ENCODE data around the gene TMED4.

Gene TMED4

DNA sequence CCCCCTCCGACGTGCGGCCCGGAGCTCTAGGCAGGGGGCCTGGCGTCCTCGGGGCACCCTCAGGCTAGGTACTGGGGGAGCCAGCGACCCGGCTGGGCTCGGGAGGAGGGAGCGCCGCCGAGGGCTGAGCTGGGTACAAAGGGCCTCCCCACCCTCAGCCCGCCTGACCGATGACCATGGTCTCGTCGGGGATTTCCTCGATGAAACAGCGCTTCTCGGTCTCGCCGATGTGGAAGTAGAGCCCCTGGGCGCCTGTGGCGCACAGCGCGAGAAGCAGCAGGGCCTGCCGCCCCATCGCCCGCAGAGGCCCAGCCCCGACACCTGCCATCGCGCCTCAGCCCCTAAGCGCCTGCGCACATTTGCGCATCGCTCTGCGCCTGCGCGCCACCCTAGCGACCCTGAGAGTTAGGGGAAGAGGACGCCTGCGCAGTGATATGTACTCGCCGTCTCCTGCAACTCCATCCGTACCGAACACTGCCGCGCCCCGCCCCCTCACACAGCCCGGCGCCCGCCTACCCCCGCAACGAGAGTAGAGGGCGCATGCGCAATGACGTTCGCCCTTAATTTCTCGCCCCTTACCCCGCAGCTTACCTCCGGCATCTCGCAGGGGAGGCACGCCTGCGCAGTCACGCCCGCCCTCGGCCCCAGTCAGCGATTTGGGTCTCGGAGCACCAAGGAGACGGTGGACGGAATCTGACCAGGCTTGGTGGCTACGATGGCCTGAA, at the start of gene TMED4:
Gene TMED4 (minus strand): TSS at position 353 of the 725 bp plus-strand sequence. CDS start 25 bp downstream, at position 328.
- DNase-seq, result peak; percentile 99

DNA sequence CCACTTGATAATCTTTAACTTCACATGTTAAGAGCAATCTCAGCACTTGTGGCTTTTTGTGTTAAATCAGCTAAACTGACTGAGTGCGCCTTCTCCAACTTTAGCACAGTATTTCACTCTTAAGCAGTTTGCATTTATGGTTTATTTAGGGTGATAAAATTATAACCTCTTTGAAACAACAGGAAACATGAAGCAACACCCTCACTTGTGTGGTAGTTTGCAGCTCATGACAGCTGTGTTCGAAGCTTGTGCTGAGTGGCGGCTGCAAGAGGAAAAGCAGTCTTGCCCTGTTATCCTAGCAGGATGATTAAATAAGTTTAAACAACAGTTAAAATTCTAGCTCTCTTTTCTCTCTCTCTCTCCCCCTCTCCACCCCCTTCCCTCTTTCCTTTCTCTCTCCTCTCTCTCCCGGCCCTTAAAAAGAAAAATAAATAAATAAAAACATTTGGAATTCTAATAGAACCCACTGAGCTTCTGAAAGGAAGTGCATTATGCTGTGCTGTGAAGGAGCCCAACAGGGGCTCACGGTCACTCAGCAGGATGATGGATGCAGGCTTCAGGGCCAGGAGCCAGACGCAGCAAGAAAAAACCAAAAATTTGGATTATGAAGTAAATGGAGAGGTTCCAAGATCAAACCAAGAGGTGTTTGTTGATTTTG, 49.6 kb upstream of the TMED4 start:
- no peak for DNase-seq

DNA sequence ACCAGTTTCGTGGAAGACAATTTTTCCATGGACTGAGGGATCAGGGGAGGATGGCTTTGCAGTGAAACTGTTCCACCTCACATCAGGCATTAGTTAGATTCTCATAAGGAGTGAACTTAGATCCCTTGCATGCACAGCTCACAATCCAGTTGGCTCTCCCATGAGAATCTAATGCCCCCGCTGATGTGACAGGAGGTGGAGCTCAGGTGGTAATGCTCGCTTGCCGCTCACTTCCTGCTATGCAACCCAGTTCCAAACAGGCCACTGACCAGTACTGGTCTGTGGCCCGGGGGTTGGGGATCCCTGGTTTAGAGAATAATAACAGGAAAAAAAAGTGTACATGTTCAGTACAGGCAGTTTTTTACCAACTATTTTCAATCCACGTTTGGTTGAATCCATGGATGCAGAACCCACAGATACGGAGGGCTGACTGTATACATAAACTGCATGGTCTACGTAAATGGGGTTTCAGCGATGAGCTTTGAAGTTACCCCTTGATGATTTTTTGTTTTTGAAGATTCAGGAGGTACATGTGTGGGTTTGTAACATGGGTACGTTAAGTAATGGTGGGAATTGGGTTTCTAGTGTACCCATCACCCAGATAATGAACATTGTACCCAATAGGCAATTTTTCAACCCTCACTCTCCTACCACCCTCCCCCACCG, 48.9 kb upstream of the TMED4 start:
- DNase-seq, result no peak

- no peak for DNase-seq
Measured at GRCh38 chr7:44629829-44630522, 47.9 kb upstream of the TMED4 start.

DNA sequence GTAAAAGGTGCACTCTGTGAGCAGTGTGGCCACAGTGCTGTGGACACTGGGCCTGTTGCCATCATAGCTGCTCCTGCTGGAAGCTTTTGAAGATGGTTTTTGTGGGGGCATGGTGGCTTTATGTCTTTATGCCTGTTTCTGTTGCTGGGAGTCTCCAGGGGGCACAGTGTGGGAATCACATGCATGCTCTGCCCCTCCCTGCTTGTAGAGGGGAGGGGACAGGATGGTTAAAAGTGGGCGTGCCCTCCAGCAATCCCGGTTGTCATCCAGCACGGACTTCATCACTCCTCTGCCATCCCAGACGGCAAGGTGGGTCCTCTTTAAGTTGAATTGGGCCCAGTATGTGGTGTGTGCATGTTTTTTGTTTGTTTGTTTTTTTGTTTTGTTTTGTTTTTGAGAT, 44.6 kb upstream of the TMED4 start:
- no peak for DNase-seq

DNA sequence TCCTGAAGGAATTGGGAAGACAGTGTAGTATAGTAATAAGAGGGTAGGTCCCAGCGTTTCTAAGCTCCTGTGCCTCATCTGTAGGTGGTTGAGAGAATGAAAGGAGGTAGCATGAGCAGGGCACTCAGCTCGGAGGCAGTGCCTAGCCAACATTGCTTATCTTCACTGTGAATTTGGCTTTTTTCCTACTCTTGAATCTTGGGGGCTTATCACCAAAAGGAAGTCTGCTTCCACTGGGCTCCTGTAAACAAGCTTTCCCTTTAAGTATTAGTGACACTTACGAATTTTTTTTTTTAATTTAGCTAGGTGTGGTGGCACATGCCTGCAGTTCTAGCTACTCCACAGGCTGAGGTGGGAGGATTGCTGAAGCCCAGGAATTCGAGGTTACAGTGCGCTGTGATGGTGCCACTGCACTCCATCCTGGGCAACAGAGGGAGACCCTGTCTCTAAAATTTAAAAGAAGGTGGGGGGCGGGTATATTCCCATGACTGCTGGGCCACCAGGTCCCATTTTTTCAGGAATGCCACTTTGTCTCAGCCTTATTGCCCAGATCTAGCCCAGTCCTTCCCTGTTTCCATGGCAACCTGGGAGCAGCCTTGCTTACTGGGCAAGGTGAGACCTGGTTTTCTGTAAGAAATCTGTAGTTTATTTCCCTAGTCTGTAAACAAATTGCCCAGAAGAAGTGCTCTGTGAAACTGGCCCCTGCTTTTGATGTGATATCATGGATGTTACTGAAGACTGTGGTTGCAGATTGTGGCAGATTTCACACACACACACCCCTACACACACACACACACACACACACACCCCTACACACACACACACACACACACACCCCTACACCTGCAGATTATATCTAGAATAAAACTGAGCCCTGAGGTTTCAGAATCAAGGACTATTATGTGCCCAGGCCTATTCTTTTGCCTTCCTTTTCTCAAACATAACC, 43.8 kb upstream of the TMED4 start:
- no peak for DNase-seq

- DNase-seq, result no peak
Measured at GRCh38 chr7:44624318-44624717, 42.3 kb upstream of the TMED4 start.

DNA sequence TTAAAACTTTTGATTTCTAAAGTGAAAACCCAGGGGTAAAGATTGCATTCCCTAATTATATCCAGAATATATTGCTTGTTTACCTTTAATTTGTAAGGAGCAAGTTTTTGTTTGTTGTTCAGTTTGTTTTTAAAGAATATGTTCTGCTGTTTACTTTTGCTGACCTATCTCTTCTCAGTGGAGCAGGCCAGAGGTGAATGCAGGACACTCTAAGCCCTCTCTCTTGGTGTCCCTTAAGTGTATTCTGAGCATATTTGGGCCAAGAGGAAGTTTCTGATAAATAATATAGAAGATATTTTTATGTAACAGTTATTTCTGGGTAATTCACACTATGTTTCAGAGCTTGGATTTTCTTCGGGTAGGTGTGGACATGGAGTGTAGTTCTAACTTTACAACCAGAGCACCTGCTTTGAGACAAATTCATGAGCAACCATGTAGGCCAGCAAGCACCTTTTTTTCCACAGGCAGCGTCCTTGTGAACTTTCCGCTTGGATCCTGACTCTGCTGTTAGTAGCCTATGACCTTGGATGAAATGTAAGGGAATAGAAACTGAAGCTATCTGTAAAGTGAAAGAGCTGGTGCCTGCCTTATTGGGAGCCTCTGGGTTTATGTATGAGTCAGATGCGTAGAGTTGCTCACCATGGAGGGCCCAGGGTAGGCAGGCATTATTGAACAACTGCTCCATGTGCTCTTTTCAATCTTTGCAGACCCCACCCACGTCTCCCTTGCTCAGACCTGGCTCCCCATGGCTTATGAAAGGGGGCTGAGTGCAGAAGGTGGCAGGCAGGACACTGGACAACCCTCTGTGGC, 40.5 kb upstream of the TMED4 start:
- DNase-seq, result no peak

DNA sequence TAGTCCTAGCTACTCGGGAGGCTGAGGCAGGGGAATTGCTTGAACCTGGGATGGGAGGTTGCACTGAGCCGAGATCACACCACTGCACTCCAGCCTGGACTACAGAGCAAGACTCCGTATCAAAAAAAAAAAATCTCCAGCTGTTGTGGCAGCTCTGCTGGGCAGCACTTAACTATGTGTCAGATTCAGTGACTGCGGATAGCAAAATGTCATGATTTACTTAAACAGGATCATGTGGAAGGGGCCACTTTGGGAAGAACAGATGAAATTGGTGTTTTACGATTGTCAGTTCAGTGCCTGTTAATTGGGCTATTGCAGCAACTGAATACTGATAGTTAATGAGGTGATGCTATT, 39.7 kb upstream of the TMED4 start:
- DNase-seq, result no peak

DNA sequence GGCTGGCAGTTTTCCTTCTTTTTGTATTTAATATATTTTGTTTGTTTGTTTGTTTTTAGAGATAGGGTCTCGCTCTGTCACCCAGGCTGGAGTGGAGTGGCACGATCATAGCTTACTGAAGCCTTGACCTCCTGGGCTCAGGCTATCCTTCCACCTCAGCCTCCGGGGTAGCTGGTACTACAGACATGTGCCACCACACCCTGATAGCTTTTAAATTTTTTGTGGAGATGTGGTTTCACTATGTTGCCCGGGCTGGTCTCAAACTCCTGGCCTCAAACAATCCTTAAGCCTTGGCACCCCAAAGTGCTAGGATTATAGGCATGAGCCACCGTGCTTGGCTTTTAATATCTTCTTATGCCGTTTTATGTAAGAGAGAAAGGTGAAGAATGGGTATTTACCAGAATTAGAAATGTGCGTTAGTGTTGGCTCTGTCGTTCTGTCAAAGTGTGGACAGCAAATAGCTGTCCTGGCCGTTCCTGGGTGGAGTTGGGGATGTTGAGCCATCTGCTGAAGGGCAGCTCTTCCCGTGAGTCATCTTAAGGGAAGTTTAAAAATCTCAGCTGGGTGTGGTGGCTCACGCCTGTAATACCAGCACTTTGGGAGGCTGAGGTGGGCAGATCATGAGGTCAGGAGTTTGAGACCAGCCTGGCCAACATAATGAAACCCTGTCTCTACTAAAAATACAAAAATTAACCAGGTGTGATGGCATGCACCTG, 39.2 kb upstream of the TMED4 start:
- DNase-seq, result no peak

DNA sequence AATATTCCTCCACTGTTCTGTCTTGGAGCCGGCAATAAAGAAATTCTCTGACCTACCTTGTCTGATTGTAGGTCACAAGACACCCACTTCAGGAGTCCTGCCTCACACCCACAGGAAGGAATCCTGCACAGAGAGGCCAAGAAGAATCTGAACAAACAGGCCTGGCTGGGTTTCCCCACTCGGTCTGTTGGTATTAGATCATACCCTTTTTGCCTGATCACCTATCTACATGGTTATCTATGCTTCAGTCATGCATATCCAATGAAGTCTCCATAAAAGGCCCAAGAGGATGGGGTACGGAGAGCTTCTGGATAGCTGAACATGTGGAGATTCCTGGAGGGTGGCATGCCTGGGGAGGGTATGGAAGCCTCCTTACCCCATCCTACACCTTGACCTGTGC, 36.7 kb upstream of the TMED4 start:
- no peak for DNase-seq

GRCh38 chr7:44618045-44618444, 36.0 kb upstream of the TMED4 start:
- no peak for DNase-seq

GRCh38 chr7:44617225-44617890, 35.3 kb upstream of the TMED4 start:
- DNase-seq, result no peak

- DNase-seq, result no peak
Measured at GRCh38 chr7:44616545-44616944, 34.5 kb upstream of the TMED4 start.

GRCh38 chr7:44615793-44616192, 33.8 kb upstream of the TMED4 start:
- DNase-seq, result no peak

GRCh38 chr7:44615149-44615611, 33.1 kb upstream of the TMED4 start:
- DNase-seq, result peak; percentile 29

GRCh38 chr7:44609829-44610228, 27.8 kb upstream of the TMED4 start:
- DNase-seq, result no peak

DNA sequence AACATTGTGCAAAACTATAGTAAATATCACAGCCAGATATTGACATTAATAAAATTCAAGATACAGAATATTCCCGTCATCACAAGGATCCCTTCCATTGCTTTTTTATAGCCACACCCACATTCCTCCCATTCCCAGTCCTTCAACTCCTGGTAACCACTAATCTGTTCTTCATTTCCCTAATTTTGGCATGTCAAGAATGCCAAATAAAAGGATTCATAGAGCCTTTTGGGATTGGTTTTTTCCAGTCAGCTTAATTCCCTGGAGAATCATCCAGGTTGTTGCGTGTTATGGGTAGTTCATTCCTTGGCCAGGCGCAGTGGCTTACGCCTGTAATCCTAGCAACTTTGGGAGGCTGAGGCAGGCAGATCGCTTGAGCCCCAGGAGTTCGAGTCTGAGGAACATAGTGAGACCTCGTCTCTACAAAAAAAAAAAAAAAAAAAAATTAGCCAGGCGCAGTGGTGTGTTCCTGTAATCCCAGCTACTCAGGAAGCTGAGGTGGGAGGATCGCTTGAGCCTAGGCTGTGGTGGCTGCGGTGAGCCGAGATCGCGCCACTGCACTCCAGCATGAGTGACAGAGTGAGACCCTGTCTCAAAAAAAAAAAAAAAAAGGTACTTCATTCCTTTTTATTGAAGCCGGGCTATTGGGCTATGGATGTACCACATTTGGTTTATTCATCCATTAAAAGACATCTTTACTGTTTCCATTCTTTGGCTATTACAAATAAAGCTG, 27.1 kb upstream of the TMED4 start:
- DNase-seq, result no peak

Data from KG1 (cell line).